ENCODE results near the gene GSTO2.

GSTO2 gene

GRCh38 chr10:104286939-104287338 lies 18.0 kb downstream of the GSTO2 start:
- DNase-seq, result no peak

- no peak for DNase-seq
These were observed 19.4 kb downstream of the GSTO2 start for GRCh38 chr10:104288355-104288754.

GRCh38 chr10:104291439-104291951 lies 22.5 kb downstream of the GSTO2 start:
- peak; percentile 36 for DNase-seq

- no peak for DNase-seq
These were observed 24.0 kb downstream of the GSTO2 start for GRCh38 chr10:104293011-104293410.

- no peak for DNase-seq
These were observed 24.9 kb downstream of the GSTO2 start for GRCh38 chr10:104293781-104294321.

- no peak for DNase-seq
These were observed 27.9 kb downstream of the GSTO2 start for GRCh38 chr10:104296687-104297436.

GRCh38 chr10:104297697-104298660 lies 29.0 kb downstream of the GSTO2 start:
- DNase-seq, result no peak

GRCh38 chr10:104299031-104299904 lies 30.3 kb downstream of the GSTO2 start:
- DNase-seq, result no peak

- no peak for DNase-seq
These were observed 31.2 kb downstream of the GSTO2 start for GRCh38 chr10:104300002-104300735.

- DNase-seq, result peak; percentile 97
These were observed 31.8 kb downstream of the GSTO2 start for GRCh38 chr10:104300736-104301292.

GRCh38 chr10:104301907-104302690 lies 33.1 kb downstream of the GSTO2 start:
- no peak for DNase-seq

GRCh38 chr10:104303594-104304355 lies 34.8 kb downstream of the GSTO2 start:
- no peak for DNase-seq

- no peak for DNase-seq
These were observed 35.4 kb downstream of the GSTO2 start for GRCh38 chr10:104304356-104304745.

GRCh38 chr10:104304927-104305326 lies 35.9 kb downstream of the GSTO2 start:
- no peak for DNase-seq

- no peak for DNase-seq
These were observed 37.9 kb downstream of the GSTO2 start for GRCh38 chr10:104306897-104307296.

- DNase-seq, result no peak
These were observed 38.8 kb downstream of the GSTO2 start for GRCh38 chr10:104307576-104308438.

GRCh38 chr10:104308439-104308903 lies 39.5 kb downstream of the GSTO2 start:
- no peak for DNase-seq
